Erythroblast (primary cell): ENCODE results near the gene TFRC.
"Not testable (repeated sequence)": the region's sequence is repeated elsewhere in the genome, so short reads cannot be mapped to it uniquely, and the experiment has no call there.

ENCODE experiments used
- GATA1 ChIP-seq: IDR thresholded peaks from 2 replicates; pipeline ENCODE4 v1.6.1; 2011; ENCODE audit warnings: low read depth, mild to moderate bottlenecking, control low read depth, low read length, moderate library complexity
- POLR2A ChIP-seq: IDR thresholded peaks from 2 replicates; pipeline ENCODE4 v1.6.1; 2011; ENCODE audit warnings: mild to moderate bottlenecking, low read length

GRCh38 chr3:196104707-196105106 is 22.8 kb upstream of the TFRC start:
- TF ChIP-seq POLR2A, GATA1: not testable (repeated sequence)
